Retinal pigment epithelial cell (primary cell): ENCODE data around the gene ODF2.
"Not testable (repeated sequence)": the region's sequence is repeated elsewhere in the genome, so short reads cannot be mapped to it uniquely, and the experiment has no call there.

Experiments used
- DNase-seq: peaks from one replicate; pipeline ENCODE4 v3.0.0-alpha.2; 2010; ENCODE audit warnings: low read depth
- H3K4me3 ChIP-seq: 2 replicates; pipeline ENCODE4 v1.5.1; 2011; ENCODE audit warnings: mild to moderate bottlenecking, low read length, control low read depth, moderate library complexity
- TF ChIP-seq, protein P1 (sequence below): conservative IDR thresholded peaks from 2 replicates; pipeline ENCODE4 v1.5.1; 2011; ENCODE audit warnings: low read depth, low read length, control low read depth, inconsistent platforms

ODF2 gene

DNA sequence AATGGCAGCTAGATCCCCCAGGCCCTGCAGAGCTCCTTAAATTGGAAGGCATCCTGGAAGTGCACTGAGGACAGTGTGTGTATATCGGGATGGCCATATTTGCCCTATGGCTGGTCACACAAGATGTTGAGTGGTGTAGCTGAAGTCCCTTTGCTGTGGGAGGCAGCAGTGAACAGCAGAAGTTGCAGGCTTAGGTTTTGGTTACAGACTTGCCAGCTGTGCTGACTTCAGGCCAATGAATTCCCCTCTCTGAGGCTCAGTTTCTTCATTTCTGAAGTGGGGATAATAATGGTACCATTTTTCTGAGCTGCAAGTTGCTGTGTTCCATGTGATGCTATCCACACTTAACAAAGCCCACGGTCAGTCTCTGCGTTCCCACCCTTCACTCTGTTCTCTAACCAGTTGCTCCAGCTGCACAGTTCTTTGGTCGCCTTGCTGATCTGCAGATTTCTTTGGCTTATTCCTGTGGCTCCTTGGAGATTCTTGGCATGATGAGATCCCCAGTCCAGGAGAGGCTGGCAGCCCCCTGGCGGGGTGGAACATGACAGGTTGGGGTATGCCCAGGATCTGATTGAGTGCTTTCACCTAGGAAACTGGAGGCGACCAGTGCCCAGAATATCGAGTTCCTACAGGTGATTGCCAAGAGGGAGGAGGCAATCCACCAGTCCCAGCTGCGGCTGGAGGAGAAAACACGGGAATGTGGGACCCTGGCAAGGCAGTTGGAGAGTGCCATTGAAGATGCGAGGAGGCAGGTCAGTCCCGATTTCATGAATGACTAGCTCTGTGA lies 42.2 kb downstream of the ODF2 start:
- TF ChIP-seq, protein P1, sequence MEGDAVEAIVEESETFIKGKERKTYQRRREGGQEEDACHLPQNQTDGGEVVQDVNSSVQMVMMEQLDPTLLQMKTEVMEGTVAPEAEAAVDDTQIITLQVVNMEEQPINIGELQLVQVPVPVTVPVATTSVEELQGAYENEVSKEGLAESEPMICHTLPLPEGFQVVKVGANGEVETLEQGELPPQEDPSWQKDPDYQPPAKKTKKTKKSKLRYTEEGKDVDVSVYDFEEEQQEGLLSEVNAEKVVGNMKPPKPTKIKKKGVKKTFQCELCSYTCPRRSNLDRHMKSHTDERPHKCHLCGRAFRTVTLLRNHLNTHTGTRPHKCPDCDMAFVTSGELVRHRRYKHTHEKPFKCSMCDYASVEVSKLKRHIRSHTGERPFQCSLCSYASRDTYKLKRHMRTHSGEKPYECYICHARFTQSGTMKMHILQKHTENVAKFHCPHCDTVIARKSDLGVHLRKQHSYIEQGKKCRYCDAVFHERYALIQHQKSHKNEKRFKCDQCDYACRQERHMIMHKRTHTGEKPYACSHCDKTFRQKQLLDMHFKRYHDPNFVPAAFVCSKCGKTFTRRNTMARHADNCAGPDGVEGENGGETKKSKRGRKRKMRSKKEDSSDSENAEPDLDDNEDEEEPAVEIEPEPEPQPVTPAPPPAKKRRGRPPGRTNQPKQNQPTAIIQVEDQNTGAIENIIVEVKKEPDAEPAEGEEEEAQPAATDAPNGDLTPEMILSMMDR: no peak
- no peak for DNase-seq
- no peak overlapping the region for H3K4me3 ChIP-seq

DNA sequence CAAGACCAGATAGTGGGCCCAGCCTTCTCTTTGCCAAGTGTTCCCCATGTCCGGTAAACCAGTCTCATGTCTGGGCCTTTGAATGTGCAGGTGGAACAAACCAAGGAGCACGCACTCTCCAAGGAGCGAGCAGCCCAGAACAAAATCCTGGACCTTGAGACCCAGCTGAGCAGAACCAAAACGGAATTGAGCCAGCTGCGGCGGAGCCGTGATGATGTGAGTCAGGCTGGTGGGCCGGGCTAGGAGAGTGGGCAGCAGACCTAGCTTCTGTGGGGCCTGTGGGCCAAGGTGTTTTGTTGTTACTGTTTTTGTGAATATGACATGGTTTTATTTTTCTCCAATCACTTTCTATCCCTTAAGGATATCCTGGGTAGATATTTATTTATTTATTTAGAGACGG lies 43.1 kb downstream of the ODF2 start:
- H3K4me3 ChIP-seq: no peak overlapping the region
- TF ChIP-seq, protein P1: no peak
- no peak for DNase-seq

DNA sequence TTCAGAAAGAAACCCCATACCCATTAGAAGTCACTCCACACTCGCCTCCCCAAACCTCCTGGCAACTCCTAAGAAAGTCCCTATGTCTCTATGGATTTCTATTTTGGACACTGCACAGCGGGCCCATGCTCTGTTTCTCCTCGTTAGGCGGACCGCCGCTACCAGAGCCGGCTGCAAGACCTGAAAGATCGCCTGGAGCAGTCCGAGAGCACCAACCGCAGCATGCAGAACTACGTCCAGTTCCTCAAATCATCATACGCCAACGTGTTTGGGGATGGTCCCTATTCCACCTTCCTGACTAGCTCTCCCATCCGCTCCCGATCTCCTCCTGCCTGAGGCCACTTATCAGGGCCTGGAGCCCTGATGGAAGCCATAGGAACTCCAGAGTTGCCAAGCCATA lies 44.1 kb downstream of the ODF2 start:
- TF ChIP-seq, protein P1: no peak
- DNase-seq: no peak
- no peak overlapping the region for H3K4me3 ChIP-seq

DNA sequence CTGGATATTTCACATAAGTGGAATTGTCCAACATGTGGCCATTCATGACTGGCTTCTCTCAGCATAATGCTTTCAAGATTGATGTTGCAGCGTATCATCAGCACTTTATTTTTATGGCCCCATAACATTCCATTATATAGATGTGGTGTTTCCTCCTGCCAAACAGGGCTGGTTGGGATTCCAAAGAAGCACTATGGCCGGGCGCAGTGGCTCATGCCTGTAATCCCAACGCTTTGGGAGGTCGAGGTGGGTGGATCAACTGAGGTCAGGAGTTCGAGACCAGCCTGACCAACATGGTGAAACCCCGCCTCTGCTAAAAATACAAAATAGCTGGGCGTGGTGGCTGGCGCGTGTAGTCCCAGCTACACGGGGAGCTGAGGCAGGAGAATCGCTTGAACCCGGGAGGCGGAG lies 47.6 kb downstream of the ODF2 start:
- DNase-seq, H3K4me3 ChIP-seq: not testable (repeated sequence)

DNA sequence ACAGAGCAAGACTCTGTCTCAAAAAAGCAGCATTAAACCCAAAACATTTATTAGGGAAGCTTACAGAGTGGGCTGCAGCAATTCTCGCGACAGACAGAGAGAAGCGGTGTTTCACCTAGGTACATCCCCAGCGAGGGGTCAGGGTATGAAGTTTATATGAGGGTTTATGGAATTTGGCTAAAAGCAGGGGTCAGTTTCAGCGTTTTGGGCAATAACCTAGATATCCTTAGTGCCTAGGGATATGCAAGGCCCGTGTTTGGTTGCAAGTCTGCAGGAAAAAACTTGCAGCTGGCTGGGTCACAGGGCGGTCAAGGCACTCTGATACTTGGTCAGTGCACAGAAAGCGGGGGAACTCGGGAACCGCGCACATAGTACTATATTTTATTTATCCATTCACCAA lies 48.1 kb downstream of the ODF2 start:
- DNase-seq: no peak
- TF ChIP-seq, protein P1: no peak
- peak overlapping the region; percentile 96 for H3K4me3 ChIP-seq

DNA sequence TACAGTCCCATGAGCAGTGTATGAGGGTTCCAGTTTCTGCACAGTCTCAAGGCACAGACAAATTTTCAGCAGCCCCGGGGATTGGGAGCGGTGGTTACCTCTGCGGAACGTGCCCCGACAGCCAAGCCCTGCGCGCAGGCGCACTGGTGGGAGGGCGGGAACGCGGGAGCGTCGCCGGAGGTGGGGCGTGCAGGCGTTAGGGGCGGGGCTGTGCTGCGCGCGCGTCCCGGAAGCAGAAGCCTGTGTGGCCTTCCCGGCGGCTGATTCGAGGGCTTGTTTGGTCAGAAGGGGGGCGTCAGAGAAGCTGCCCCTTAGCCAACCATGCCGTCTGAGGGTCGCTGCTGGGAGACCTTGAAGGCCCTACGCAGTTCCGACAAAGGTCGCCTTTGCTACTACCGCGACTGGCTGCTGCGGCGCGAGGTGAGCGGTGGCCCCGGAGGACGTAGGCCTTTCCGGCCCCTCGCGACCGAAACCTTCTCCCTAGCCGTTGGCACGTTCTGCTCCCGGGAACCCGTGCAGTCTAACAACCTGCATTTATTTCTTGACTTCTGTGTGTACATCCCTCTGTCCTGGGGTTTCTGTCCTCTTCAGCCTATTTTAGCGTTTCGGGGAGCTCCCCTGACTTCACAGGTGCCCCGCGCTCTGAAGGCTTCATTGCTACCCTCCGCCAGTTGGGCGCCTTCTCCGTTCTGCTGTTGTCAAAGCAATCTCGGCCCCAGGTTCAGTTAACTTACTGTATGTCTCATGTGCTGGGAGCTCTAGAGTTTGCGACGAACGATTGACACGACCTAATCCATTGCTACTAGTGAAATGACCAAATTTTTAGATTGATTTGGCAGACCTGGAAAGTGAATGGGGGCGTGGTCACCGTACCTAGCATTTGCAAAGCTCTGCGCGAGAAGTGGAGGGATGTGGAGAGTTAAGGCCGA lies 48.9 kb downstream of the ODF2 start, which contains the start of gene GLE1:
Gene GLE1 (plus strand): TSS at position 235 of the 929 bp plus-strand sequence. CDS start 87 bp downstream, at position 322.
- peak within 1 kb of the TSS; percentile 96 for H3K4me3 ChIP-seq
- TF ChIP-seq, protein P1: no peak
- peak; percentile 38 for DNase-seq

DNA sequence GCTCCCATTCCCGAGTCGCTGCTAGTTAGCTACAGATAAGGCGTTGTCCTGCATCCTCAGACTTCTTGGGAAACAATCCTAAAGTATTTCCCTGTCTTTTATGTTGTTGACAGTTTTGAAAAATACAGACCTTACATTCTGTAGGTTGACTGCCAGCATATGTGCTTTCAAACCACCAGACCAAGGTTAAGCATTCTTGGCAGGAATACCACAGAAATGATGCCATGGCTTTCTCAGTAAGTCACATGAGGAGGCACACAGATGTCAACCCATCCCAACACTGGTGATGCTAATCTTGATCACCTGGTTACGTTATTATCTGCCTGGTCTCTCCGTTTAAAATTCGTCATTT lies 49.6 kb downstream of the ODF2 start:
- TF ChIP-seq, protein P1: no peak
- H3K4me3 ChIP-seq: peak overlapping the region; percentile 96
- peak; percentile 15 for DNase-seq

DNA sequence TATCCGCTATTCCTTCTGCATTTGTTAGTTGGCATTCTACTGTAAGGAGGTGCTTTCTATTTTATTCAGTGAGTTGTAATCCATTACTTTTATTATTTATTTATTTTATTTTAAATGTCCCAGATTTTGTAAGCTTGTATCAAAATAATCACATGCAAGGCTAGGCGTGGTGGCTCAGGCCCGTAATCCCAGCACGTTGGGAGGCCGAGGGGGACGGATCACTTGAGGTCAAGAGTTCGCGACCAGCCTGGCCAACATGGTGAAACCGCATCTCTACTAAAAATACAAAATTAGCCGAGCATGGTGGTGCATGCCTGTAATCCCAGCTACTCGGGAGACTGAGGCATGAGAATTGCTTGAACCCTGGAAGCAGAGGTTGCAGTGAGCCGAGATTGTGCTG lies 50.1 kb downstream of the ODF2 start:
- not testable (repeated sequence) for DNase-seq
- H3K4me3 ChIP-seq: peak overlapping the region; percentile 96
